Trophoblast cell (in vitro differentiated cells and primary cell): ENCODE measurements around the gene ADD1.

Source experiments
- DNase-seq, 2 donors: peaks; one replicate each; pipeline ENCODE4 v3.0.0-alpha.2; 2016
- H2AFZ ChIP-seq: 2 replicates; pipeline ENCODE4 v1.6.1; 2013; ENCODE audit warnings: low read length, moderate library complexity, mild to moderate bottlenecking; ENCODE audit not compliant: insufficient read depth, poor library complexity
- H2AK5ac ChIP-seq: 2 replicates; pipeline ENCODE4 v1.6.1; 2013; ENCODE audit warnings: mild to moderate bottlenecking, low read length
- H2BK120ac ChIP-seq: 2 replicates; pipeline ENCODE4 v1.6.1; 2013; ENCODE audit warnings: low read length, mild to moderate bottlenecking, moderate library complexity; ENCODE audit not compliant: insufficient read depth, poor library complexity
- H2BK12ac ChIP-seq: 2 replicates; pipeline ENCODE4 v1.6.1; 2013; ENCODE audit warnings: mild to moderate bottlenecking, low read length, moderate library complexity
- H2BK5ac ChIP-seq: 2 replicates; pipeline ENCODE4 v1.6.1; 2013; ENCODE audit warnings: low read length, low read depth, moderate library complexity, mild to moderate bottlenecking; ENCODE audit not compliant: poor library complexity
- H3K14ac ChIP-seq: 2 replicates; pipeline ENCODE4 v1.6.1; 2013; ENCODE audit warnings: mild to moderate bottlenecking, low read length
- H3K18ac ChIP-seq: 2 replicates; pipeline ENCODE4 v1.6.1; 2013; ENCODE audit warnings: mild to moderate bottlenecking, low read length
- H3K23ac ChIP-seq: 2 replicates; pipeline ENCODE4 v1.6.1; 2013; ENCODE audit warnings: low read length
- H3K27ac ChIP-seq: 2 replicates; pipeline ENCODE4 v1.5.1; 2013; ENCODE audit warnings: low read depth, mild to moderate bottlenecking, inconsistent platforms, low read length, moderate library complexity
- H3K27me3 ChIP-seq: 2 replicates; pipeline ENCODE4 v1.6.1; 2013; ENCODE audit warnings: inconsistent platforms, mild to moderate bottlenecking, low read length, moderate library complexity; ENCODE audit not compliant: insufficient read depth
- H3K36me3 ChIP-seq, 2 experiments: 1 replicate in 1 of 2; 2 replicates in 1 of 2; pipeline ENCODE4 v1.6.1; 2013; ENCODE audit warnings: low read length in 2 of 2, mild to moderate bottlenecking in 2 of 2, moderate library complexity in 1 of 2; ENCODE audit not compliant: insufficient read depth in 2 of 2, control insufficient read depth in 1 of 2
- H3K4ac ChIP-seq: 2 replicates; pipeline ENCODE4 v1.6.1; 2013; ENCODE audit warnings: low read depth, mild to moderate bottlenecking, low read length, moderate library complexity
- H3K4me1 ChIP-seq, 2 experiments: 1 replicate in 1 of 2; 2 replicates in 1 of 2; pipeline ENCODE4 v1.6.1; 2013; ENCODE audit warnings: low read length in 2 of 2, mild to moderate bottlenecking in 2 of 2, moderate library complexity in 1 of 2; ENCODE audit not compliant: insufficient read depth in 2 of 2, control insufficient read depth in 1 of 2
- H3K4me2 ChIP-seq: 2 replicates; pipeline ENCODE4 v1.6.1; 2013; ENCODE audit warnings: inconsistent platforms, mild to moderate bottlenecking, low read length, moderate library complexity
- H3K4me3 ChIP-seq: 2 replicates; pipeline ENCODE4 v1.5.1; 2013; ENCODE audit warnings: mild to moderate bottlenecking, low read depth, low read length, inconsistent platforms
- H3K79me1 ChIP-seq: one replicate; pipeline ENCODE4 v1.6.1; 2013; ENCODE audit warnings: low read length
- H3K79me2 ChIP-seq: 2 replicates; pipeline ENCODE4 v1.6.1; 2013; ENCODE audit warnings: low read length, mild to moderate bottlenecking; ENCODE audit not compliant: control insufficient read depth, insufficient read depth, poor library complexity
- H3K9ac ChIP-seq: 2 replicates; pipeline ENCODE4 v1.6.1; 2013; ENCODE audit warnings: mild to moderate bottlenecking, low read length
- H3K9me3 ChIP-seq: 2 replicates; pipeline ENCODE4 v1.6.1; 2013; ENCODE audit warnings: low read depth, mild to moderate bottlenecking, control low read depth, inconsistent platforms, low read length; ENCODE audit not compliant: insufficient read depth
- H4K12ac ChIP-seq: 2 replicates; pipeline ENCODE4 v1.6.1; 2013; ENCODE audit warnings: low read depth, mild to moderate bottlenecking, low read length, moderate library complexity
- H4K8ac ChIP-seq: 2 replicates; pipeline ENCODE4 v1.6.1; 2013; ENCODE audit warnings: low read depth, mild to moderate bottlenecking, low read length, moderate library complexity
- H4K91ac ChIP-seq: one replicate; pipeline ENCODE4 v1.6.1; 2013; ENCODE audit warnings: low read depth, mild to moderate bottlenecking, low read length, moderate library complexity
- WGBS: extraction: QIAGEN DNeasy Blood & Tissue Kit; methylation state at CpG from one replicate; pipeline ENCODE4 v1.1.7; 2013; ENCODE audit warnings: missing lambda C conversion rate; ENCODE audit not compliant: insufficient read length, insufficient coverage; ENCODE audit errors: extremely low coverage; 5-methylcytosine and 5-hydroxymethylcytosine counted together

The ADD1 gene

DNA sequence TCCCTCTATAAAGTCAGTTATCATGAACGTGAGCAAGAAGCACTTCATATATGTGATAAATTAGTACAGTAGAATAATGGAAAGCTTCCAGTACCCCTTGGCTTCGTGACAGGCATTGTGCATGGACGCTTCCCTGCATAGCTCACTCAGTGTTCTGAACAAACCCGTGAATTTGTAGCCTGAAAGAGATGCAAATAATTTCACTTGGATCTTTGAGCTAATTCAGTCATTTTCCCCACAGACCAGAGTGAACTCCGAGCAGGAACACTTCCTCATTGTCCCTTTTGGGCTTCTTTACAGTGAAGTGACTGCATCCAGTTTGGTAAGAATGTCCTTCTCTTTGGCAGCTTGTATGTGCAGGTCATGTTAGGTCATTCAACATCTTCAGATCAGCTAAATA lies 50.1 kb downstream of the ADD1 start:
- Histone ChIP-seq H4K8ac (no peak overlapping the region), H3K4me2 (no peak overlapping the region), H3K18ac (no peak overlapping the region), H3K4me1 (no peaks in the 10 kb centered on the region), H2AFZ (no peak overlapping the region), H3K4ac (no peak overlapping the region), H3K9ac (no peak overlapping the region), H4K12ac (no peak overlapping the region), H2BK5ac (no peak overlapping the region), H3K79me1 (no peaks in the 10 kb centered on the region), H2BK120ac (no peak overlapping the region), H3K79me2 (no peaks in the 10 kb centered on the region), H3K4me3 (no peak overlapping the region), H3K14ac (no peak overlapping the region), H3K23ac (no peak overlapping the region), H3K27me3 (no peaks in the 10 kb centered on the region), H4K91ac (no peak overlapping the region), H2AK5ac (no peak overlapping the region), H3K9me3 (no peaks in the 10 kb centered on the region), H2BK12ac (no peak overlapping the region), H3K27ac (no peak overlapping the region), H3K36me3 (peaks cover 32 to 36% of the 10 kb centered on the region in 2 experiments)
- no CpG with 5 or more reads among the region's 5 CpGs for WGBS
- DNase-seq = no peak

DNA sequence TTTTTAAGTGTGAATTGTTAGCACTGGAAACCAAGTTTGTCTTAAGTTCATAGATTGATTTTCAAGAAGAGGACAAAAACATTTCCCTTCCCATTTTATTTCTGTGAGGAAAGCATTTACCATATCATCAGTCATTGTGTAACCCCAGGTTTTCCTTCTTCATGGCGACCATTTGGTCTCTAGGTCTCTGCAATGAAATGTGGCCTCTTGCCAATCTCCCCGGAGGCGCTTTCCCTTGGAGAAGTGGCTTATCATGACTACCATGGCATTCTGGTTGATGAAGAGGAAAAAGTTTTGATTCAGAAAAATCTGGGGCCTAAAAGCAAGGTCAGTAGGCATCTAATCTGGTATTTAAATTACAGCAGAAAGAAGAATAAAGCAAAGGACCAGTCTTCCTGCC lies 54.4 kb downstream of the ADD1 start:
- Histone ChIP-seq H2BK5ac (no peak overlapping the region), H2BK120ac (no peak overlapping the region), H3K23ac (no peak overlapping the region), H3K36me3 (peaks cover 50 to 63% of the 10 kb centered on the region in 2 experiments), H3K79me2 (no peaks in the 10 kb centered on the region), H3K4me1 (no peaks in the 10 kb centered on the region), H3K79me1 (no peaks in the 10 kb centered on the region), H3K4me2 (no peak overlapping the region), H3K27me3 (no peaks in the 10 kb centered on the region), H4K8ac (no peak overlapping the region), H2AK5ac (no peak overlapping the region), H3K4ac (no peak overlapping the region), H2AFZ (no peak overlapping the region), H3K4me3 (no peak overlapping the region), H4K12ac (no peak overlapping the region), H2BK12ac (no peak overlapping the region), H4K91ac (no peak overlapping the region), H3K9me3 (no peaks in the 10 kb centered on the region), H3K27ac (no peak overlapping the region), H3K9ac (no peak overlapping the region), H3K14ac (no peak overlapping the region), H3K18ac (no peak overlapping the region)
- DNase-seq = no peak
- no CpG with 5 or more reads among the region's 3 CpGs for WGBS

DNA sequence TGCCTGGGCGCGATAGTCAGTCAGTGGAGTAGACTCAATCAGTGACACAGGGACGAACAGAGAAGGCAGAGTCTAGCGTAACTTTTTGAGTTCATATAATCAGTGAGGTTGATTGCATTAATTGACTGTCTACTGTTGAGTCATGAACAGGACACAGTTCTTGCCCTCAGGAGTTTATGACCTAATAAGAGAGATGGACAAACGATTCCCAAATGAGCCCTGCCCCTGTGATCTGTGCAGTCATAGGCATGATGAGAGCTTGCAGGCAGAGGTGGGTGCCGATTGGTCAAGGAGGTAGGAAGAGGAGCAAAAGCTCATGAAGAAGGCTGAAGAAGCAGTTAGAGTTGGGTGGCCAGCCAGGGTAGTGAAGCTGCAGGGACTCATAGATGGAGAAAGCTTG lies 57.1 kb downstream of the ADD1 start:
- Histone ChIP-seq H2BK12ac (no peak overlapping the region), H3K4me2 (no peak overlapping the region), H3K23ac (no peak overlapping the region), H3K4me3 (no peak overlapping the region), H3K9ac (no peak overlapping the region), H3K14ac (no peak overlapping the region), H3K9me3 (no peaks in the 10 kb centered on the region), H2AFZ (no peak overlapping the region), H2AK5ac (no peak overlapping the region), H4K12ac (no peak overlapping the region), H3K4me1 (no peaks in the 10 kb centered on the region), H4K8ac (no peak overlapping the region), H3K27ac (no peak overlapping the region), H3K79me2 (no peaks in the 10 kb centered on the region), H2BK5ac (no peak overlapping the region), H3K4ac (no peak overlapping the region), H3K36me3 (peaks cover 52 to 67% of the 10 kb centered on the region in 2 experiments), H3K79me1 (no peaks in the 10 kb centered on the region), H3K18ac (no peak overlapping the region), H2BK120ac (no peak overlapping the region), H3K27me3 (no peaks in the 10 kb centered on the region), H4K91ac (no peak overlapping the region)
- no peak for DNase-seq
- WGBS = no CpG with 5 or more reads among the region's 6 CpGs

DNA sequence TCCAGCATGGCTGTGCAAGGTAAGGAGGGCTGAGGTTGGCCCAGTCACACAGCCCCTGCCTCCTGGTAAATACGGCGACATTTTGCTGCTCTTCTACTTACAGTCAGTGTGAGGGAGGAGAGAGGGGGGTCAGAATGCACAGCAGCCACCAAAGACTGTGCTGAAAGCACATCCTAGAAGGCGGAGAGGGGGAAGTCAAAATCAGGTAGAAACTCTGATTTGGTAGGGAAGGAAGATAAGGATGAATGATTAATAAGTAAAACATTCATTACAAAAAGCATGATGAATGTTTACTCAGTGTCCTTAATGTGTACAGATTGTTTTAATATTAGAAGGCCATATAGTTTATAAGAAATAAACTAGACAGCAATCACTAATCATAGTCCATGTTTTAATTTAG lies 57.5 kb downstream of the ADD1 start:
- no CpG with 5 or more reads among the region's 3 CpGs for WGBS
- H3K23ac ChIP-seq = no peak overlapping the region
- H3K79me1 ChIP-seq = no peaks in the 10 kb centered on the region
- H3K27ac ChIP-seq = no peak overlapping the region
- no peak overlapping the region for H2BK12ac ChIP-seq
- H3K18ac ChIP-seq = no peak overlapping the region
- H4K8ac ChIP-seq = no peak overlapping the region
- H4K91ac ChIP-seq = no peak overlapping the region
- no peak overlapping the region for H3K14ac ChIP-seq
- no peak overlapping the region for H2AK5ac ChIP-seq
- H3K9me3 ChIP-seq = no peaks in the 10 kb centered on the region
- H3K4me1 ChIP-seq = no peaks in the 10 kb centered on the region
- no peaks in the 10 kb centered on the region for H3K27me3 ChIP-seq
- no peak overlapping the region for H2AFZ ChIP-seq
- H3K9ac ChIP-seq = no peak overlapping the region
- H3K4ac ChIP-seq = no peak overlapping the region
- no peak overlapping the region for H4K12ac ChIP-seq
- no peak overlapping the region for H2BK120ac ChIP-seq
- no peak overlapping the region for H2BK5ac ChIP-seq
- DNase-seq = no peak
- no peak overlapping the region for H3K4me2 ChIP-seq
- H3K36me3 ChIP-seq = peaks cover 51 to 67% of the 10 kb centered on the region in 2 experiments
- H3K79me2 ChIP-seq = no peaks in the 10 kb centered on the region
- H3K4me3 ChIP-seq = no peak overlapping the region
